Colonic mucosa (tissue), 4 donors: ENCODE measurements around the gene POMC. TPM values are rescaled to one million over a fixed set of nuclear protein-coding genes. Genes with fewer than 3 reads are reported as not detected.

Experiments
- DNase-seq: peaks from one replicate; pipeline ENCODE4 v3.0.0-alpha.2; 2020
- H3K27ac ChIP-seq: fragments of 200-600 bp; one replicate; pipeline ENCODE4 v1.8.0; 2021
- H3K27me3 ChIP-seq: fragments of 200-600 bp; one replicate; pipeline ENCODE4 v1.8.0; 2021
- H3K36me3 ChIP-seq: fragments of 200-600 bp; one replicate; pipeline ENCODE4 v1.8.0; 2021
- H3K4me1 ChIP-seq: fragments of 200-600 bp; one replicate; pipeline ENCODE4 v1.8.0; 2021; ENCODE audit warnings: mild to moderate bottlenecking
- H3K4me3 ChIP-seq: fragments of 200-600 bp; one replicate; pipeline ENCODE4 v1.8.0; 2021
- H3K9ac ChIP-seq, 2 donors: one replicate each; pipeline ENCODE4 v1.7.0; 2013; ENCODE audit warnings: control low read depth in 2 of 2, low read depth in 2 of 2, low read length in 2 of 2
- H3K9me3 ChIP-seq: fragments of 200-600 bp; one replicate; pipeline ENCODE4 v1.8.0; 2021
- intact Hi-C: fragments of 100-400 bp; cut with DNase I; formaldehyde crosslinking; loops from one replicate; pipeline ENCODE4 v1.14.1; 2022
- total RNA-seq, 2 donors: library from RNA; stranded (reverse); fragmentation: NEBNext Ultra II Directional in 1 of 2; extraction: Animal tissue kit (Norgen Biotek cat#: 25700) in 1 of 2; gene quantifications; one replicate each; pipeline ENCODE4 v1.2.1, GENCODE V29; 2021
- TF ChIP-seq, protein P1 (sequence below): fragments of 200-600 bp; IDR thresholded peaks from one replicate; pipeline ENCODE4 v1.8.0; 2022; ENCODE audit warnings: antibody characterized with exemption, mild to moderate bottlenecking
- donor health status: healthy.
- donor health status: DM: no; HTN: no; CAD: no.
- donor health status: DM: no; HTN: no; CAD: no.

The POMC gene
- total RNA-seq, 2 donors from 2014 or later = 0.53 to 1.8 TPM

DNA sequence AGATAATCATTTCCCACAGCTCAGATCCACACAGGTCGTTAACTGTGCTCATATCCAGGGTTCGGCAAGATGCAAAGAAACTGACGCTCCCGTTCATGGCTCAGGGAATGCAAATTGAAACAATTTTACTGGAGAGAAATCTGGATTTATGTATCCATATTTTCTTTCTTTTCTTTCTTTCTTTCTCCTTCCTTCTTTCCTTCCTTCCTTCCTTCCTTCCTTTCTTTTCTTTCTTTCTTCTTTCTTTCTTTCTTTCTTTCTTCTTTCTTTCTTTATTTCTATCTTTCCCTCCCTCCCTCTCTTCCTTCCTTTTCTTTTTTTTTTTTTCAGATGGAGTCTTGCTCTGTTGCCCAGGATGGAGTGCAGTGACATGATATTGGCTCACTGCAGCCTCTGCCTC, 20.0 kb upstream of the POMC start:
- Histone ChIP-seq H3K9me3 (no peaks in the 10 kb centered on the region), H3K36me3 (no peaks in the 10 kb centered on the region), H3K27me3 (no peaks in the 10 kb centered on the region), H3K4me3 (no peak overlapping the region), H3K4me1 (no peaks in the 10 kb centered on the region), H3K9ac (no peak overlapping the region), H3K27ac (no peak overlapping the region)
- TF ChIP-seq, protein P1, sequence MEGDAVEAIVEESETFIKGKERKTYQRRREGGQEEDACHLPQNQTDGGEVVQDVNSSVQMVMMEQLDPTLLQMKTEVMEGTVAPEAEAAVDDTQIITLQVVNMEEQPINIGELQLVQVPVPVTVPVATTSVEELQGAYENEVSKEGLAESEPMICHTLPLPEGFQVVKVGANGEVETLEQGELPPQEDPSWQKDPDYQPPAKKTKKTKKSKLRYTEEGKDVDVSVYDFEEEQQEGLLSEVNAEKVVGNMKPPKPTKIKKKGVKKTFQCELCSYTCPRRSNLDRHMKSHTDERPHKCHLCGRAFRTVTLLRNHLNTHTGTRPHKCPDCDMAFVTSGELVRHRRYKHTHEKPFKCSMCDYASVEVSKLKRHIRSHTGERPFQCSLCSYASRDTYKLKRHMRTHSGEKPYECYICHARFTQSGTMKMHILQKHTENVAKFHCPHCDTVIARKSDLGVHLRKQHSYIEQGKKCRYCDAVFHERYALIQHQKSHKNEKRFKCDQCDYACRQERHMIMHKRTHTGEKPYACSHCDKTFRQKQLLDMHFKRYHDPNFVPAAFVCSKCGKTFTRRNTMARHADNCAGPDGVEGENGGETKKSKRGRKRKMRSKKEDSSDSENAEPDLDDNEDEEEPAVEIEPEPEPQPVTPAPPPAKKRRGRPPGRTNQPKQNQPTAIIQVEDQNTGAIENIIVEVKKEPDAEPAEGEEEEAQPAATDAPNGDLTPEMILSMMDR = no peak
- intact Hi-C loops = no loop called here
- no peak for DNase-seq

DNA sequence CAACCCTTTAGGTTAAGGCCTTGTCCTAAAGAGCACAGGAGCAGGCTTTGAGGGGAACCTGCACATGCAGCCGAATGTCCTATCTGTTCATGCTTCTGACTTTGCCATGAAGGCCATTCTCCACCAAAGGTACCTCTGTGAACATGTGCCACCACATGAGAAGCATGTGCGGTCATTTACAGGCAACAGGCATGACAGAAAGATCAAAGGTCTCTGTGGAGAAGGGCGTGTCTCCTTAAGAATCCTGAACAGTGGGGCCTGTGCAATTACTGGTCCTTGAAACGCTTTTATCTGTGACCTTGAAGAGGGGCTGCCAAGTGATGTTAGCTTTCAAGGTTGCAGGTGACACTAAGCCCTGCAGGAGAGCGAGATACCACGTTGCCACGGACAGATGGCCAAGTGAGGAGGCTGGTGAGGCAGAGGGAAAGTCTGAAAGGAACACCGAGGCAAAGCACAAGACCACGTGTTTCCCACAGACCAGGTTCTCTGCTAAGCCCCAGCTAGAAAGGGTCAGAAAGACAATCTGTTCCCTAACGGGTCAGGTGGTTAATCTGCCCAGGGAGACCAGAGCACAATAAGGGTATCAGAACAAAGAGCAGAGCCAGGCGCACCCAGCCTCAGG, 19.5 kb upstream of the POMC start:
- Histone ChIP-seq H3K4me1 (no peaks in the 10 kb centered on the region), H3K27me3 (no peaks in the 10 kb centered on the region), H3K4me3 (no peak overlapping the region), H3K9ac (no peak overlapping the region), H3K36me3 (no peaks in the 10 kb centered on the region), H3K27ac (no peak overlapping the region), H3K9me3 (no peaks in the 10 kb centered on the region)
- DNase-seq = no peak
- TF ChIP-seq, protein P1 = no peak
- intact Hi-C loops = no loop called here

DNA sequence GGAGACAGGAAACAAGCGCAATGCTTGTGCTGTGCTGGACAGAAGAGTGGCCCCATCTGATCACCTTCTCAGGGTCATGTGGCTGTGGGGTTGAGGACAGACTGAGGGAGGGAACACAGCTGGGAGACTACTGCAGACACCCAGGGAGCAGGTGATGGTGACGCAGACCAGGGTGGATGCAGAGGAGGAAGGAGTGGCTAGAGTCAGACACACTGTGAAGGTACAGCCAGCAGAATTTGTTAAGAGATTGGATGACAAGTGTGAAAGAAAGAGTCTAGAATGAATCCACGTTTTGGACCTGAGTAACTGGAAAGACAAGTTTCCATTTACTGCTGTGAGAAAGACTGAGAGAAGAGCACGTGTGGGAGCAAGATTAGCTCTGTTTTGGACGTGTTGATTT, 15.9 kb upstream of the POMC start:
- no peak for DNase-seq
- TF ChIP-seq, protein P1 = no peak
- no peaks in the 10 kb centered on the region for H3K9me3 ChIP-seq
- no peak overlapping the region for H3K9ac ChIP-seq
- H3K4me3 ChIP-seq = no peak overlapping the region
- H3K27ac ChIP-seq = no peak overlapping the region
- no peaks in the 10 kb centered on the region for H3K27me3 ChIP-seq
- H3K4me1 ChIP-seq = no peaks in the 10 kb centered on the region
- no peaks in the 10 kb centered on the region for H3K36me3 ChIP-seq
- intact Hi-C loops = no loop called here

DNA sequence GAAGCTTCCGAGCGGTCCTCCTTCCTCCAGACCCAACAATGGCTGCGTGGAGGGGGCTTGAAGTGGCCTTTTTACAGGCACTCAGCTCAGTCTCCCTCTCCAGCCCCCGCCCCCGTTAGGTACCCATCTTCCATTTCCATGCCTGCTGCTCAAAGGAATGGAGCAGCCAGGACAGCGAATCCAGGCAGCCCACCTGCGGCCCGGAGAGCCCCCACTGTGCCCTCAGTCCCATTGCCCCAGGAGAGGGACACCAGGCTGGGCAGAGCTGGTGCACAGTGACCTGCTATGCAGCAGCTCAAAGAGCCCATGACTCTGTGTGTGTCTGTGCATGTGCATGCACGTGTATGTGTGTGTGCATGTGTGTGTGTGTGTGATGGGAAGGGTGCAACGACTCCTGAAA, 10.6 kb upstream of the POMC start:
- no peak overlapping the region for H3K27ac ChIP-seq
- H3K36me3 ChIP-seq = no peaks in the 10 kb centered on the region
- H3K27me3 ChIP-seq = no peaks in the 10 kb centered on the region
- H3K9ac ChIP-seq = no peak overlapping the region
- intact Hi-C loops = no loop called here
- H3K4me3 ChIP-seq = no peak overlapping the region
- H3K9me3 ChIP-seq = no peaks in the 10 kb centered on the region
- no peak for DNase-seq
- TF ChIP-seq, protein P1 = no peak
- H3K4me1 ChIP-seq = no peaks in the 10 kb centered on the region

DNA sequence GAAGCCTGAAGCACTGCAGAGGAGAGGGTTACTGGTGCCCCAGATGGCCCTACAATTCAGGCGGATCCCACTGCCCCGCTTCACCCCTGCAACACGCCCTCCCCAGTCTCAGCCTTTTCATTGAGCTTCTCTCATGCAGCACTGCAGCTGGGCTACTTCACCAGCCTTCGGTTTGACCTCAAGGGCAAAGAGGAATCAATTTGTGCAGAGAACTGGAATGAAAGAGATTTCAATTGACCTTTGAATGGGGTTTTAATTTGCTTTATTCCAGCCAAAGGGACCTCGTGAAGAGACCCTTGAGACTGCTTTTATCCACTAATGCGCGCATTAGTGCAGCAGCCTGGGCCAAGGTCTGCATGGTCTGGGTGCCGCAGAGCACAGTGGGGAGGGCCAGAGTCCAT, 8.8 kb upstream of the POMC start:
- Histone ChIP-seq H3K9ac (no peak overlapping the region), H3K4me3 (no peak overlapping the region), H3K27me3 (no peaks in the 10 kb centered on the region), H3K4me1 (no peaks in the 10 kb centered on the region), H3K36me3 (no peaks in the 10 kb centered on the region), H3K9me3 (no peaks in the 10 kb centered on the region), H3K27ac (no peak overlapping the region)
- intact Hi-C loops = no loop called here
- DNase-seq = no peak
- TF ChIP-seq, protein P1 = no peak
